GM20431 (cell line): ENCODE results near the gene CTDSPL.
"Not testable (repeated sequence)": the region's sequence is repeated elsewhere in the genome, so short reads cannot be mapped to it uniquely, and the experiment has no call there.

ENCODE experiments used
- in situ Hi-C: fragments of 300-500 bp; cut with MseI, MboI; formaldehyde crosslinking; loops from one replicate; pipeline ENCODE4 v1.15.0; 2020; ENCODE audit warnings: low sequenced_read_pairs; ENCODE audit not compliant: unreplicated experiment

Gene CTDSPL

GRCh38 chr3:37974121-37975083 lies 112.7 kb downstream of the CTDSPL start:
- in situ Hi-C loops: no loop called here

DNA sequence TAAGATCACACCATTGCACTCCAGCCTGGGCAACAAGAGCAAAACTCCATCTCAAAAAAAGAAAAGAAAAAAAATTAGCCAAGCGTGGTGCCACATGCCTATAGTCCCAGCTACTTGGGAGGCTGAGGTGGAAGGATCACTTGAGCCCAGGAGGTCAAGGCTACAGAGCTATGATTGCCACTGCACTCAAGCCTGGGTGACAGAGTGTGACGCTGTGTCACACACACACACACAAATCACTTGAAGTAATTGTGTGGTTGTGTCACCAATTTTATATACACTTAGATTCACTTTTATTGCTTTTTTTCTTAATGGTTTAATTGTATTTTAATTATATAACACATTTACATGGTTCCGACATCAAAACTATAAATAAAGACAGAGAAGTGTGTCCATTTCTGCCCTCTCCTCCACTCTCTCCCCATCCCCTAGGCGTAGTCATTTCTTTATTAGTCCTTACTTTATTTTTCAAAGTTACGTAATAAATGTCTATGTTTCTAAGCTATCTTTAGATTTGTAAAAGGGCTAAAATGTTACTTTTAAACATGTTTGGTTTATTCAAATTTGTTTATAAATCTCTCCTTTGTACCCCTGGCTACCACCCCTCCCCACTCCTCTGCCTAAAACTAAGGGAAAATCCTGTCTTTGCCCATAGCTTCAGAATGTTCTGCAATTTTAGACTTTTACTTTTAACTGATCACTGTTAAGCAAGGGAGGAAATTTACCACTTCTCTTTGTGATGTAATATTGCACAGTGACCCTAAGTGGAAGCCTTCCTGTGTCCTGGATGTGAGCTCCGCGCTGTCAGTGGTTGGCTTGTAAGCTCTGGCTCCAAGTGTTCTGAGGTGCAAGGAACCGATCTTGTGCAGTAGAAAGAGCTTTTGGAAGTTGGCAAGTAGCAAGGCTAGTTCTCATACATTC lies 118.1 kb downstream of the CTDSPL start:
- in situ Hi-C loops: no loop called here

DNA sequence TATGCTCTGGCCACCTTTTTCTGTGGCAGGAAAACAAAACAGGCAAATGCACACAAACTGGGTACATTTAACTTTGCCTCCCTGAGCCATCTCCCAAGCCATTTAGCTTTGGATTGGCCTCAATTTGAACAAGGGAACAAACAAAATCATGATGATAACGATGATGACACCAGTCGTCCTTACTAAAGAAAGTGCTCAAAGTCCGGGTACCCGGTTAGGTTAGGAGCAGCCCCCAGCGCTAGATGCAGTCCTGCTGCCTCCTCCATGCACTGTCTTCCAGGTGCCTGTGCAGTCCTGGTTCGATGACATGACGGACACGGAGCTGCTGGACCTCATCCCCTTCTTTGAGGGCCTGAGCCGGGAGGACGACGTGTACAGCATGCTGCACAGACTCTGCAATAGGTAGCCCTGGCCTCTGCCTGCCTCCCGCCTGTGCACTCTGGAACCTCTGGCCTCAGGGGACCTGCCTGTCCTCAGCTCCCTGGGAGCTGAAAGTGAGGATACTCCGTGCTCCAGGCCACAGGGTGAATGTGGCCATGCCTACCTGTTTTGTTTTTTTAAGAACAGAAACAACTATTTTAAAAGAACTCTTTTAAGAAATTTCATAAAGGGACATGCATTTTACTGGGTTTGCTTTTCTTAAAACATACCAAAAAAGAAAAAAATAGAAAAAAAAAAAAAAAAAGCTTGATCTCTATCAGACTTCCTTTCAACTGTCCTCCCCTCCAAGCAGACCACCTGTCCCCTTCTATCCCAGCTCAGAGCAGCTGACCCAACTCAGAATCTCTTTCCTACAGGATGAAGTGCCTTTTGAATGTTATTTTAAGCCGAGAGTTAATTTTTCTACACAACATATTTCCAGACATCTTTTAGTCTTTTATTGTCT lies 119.0 kb downstream of the CTDSPL start:
- in situ Hi-C loops: no loop called here

- in situ Hi-C loops: no loop called here
Observed at GRCh38 chr3:37981348-37981664, 119.6 kb downstream of the CTDSPL start.

DNA sequence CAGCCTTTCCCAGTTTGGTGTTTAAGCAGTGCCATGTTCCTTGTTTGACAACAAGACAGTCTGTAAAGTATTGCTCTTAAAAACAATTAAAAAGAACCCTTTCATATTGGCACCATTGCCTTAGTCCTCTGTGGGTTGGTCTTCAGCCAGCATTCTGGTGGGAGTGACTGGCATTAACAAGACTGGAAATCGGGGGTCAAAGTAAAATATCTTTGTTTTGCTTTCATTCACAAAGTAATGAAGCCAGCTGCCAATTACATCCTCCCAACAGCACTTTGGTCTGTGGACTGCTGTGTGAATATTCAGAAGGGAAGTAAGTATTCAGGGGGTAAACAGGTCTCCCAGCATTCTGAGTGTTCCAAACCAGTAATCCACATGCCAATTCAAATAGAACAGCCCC lies 120.7 kb downstream of the CTDSPL start:
- in situ Hi-C loops: no loop called here

DNA sequence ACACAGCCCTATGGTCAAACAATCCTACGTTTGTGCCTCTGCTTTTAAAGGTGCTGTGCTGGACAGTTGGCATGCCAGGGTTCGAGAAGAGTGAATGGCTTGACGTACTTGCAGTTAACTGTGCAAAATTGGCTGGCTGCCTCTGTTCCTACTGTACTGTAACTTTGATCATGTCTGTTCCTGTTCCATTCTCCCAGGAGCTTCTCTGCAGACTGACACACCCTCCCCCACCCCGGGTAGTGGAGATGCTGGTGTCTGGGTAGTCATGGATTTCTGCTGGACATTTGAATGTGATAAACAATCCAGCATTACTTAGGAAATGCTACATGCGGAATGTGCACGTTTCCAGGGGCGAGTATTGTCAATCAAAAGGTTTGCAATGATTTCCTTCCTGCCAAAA lies 122.4 kb downstream of the CTDSPL start:
- in situ Hi-C loops: no loop called here

DNA sequence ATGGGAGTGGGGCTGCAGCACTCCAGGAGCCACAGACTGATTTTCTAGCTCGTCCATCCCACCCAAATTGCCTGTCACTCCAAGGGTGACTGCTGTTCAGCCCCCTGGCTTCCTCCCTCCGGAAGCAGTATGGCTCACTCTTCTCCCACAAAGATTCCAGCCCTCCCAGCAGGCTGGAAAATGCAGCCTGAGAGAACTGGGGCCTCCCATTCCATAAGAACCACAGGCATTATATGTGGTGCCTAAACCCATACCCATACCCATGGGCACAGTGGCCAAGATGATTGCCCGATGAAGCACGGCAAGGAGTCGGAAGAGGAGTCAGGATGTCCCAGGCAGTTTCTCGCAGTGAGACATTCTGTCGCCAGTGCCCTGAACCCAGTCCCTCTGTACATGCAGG lies 122.9 kb downstream of the CTDSPL start:
- in situ Hi-C loops: no loop called here

DNA sequence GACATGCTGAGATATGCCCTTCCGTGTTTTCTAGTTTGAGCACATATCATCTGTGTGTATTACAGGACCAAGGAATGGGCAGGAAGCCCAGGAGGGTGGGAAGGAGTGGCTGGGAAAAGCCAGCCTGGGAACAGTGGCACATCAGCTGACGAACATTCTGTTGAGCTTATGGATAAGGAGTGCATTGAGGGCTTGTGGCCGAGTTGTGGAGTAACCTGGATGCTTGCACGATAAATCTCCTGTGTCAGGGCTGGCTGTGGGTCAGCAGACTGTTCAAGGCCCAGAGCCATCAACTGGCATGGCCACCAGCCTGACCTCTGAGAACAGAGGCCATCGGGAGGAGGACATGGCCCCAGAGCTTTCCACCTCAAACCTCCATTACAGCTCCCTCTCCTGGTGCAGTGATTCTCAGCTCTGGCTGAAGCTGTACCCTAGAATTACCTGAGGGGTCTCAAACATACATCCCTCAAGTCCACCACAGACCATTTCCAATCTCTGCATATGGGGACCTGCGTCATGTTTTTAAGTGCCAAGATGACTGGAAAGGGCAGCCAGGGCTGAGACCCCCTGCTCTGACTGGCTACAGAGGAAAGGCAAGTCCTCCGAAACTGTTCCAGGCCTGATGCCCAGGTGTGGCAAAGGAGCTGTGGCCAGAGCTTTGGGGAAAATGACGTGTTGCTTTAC lies 124.1 kb downstream of the CTDSPL start:
- in situ Hi-C loops: no loop called here

DNA sequence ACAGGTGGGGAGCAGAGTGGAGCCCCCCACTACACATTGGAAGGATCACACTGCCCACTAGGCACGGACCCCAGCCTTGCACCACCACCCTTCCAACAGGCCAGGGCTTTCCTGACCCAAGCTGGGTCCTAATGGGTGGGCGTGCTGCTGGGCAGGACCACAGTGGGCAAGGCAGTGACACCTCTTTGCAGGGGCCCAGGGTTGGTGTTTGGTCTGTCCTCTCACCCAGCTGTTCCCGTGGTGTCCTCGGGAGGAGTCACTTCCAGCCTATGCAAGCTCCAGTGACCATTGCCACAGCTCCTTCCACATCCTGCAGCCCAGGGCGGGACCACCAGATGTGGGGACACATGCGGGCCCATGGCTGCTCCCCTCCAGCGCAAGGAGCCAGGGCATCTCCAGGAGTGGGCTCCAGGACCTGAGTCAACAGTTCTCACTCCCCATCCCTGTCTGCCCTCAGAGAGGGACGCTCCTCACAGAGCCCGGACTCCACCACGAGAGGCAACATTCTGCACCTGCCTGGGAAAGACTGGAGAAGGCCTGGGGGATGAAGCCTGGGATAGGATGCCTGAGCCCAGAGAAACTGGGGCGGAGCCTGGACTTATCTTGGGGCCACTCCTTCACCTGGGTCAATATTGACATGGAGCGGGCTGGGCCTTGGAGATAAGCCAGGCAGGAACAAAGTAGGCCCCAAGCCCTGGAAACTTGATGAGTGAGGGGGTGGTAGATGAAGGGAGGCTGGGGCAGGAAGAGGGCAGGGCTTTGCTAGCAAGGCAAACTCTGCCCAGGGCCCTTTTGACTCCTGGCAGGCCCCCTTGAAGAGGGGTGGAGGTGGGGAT lies 125.0 kb downstream of the CTDSPL start:
- in situ Hi-C loops: no loop called here

DNA sequence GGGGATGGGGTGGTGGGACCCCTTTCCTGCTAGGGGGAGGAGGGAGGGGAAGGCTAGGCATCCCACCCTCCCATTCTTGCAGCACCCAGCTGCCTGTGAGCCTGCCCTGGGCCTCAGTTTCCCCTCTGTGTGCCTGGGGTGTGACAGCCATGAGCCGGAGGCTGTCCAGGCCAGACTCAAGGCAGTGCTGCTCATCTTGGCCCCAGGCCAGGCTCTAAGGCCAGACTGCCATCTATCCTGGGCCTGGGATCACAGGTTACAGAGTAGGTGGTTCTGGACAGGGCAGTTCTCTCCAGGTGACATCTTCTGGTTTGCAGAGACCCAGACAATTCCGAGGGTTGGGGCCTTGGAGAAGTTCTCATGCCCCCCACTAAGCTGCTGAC lies 125.6 kb downstream of the CTDSPL start:
- in situ Hi-C loops: no loop called here

DNA sequence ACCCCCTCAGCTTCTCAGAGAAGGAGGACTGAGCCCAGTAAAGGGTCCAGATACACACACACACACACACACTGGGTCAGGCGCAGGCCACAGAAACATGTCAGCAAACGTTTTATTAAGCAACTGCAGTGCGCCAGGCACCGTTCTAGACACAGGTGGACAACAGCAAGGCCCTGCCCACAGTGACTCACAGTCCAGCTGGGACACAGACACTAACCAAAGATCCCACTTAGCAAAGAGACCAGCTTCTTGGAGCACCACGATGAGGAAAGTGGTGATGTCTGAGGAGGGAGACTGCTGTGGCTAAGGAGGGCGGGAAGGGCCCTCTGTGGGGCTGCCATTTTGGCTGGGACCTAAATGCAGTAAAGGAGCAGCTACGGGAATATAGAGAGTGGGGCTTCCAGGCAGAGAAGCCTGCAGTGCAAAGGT lies 126.1 kb downstream of the CTDSPL start:
- in situ Hi-C loops: no loop called here

DNA sequence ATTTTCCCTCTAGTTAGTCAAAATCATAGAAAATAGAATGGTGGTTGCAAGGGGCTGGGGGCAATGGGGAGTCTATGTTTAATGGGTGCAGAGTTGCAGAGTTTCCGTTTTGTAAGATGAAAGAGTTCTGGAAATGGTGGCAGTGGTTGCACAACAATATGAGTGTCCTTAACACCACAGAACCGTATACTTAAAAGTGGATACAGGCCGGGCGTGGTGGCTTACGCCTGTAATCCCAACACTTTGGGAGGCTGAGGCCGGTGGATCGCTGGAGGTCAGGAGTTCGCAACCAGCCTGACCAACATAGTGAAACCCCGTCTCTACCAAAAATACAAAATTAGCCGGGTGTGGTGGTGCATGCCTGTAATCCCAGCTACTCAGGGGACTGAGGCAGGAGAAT lies 126.7 kb downstream of the CTDSPL start:
- in situ Hi-C loops: not testable (repeated sequence)

- in situ Hi-C loops: no loop called here
Observed at GRCh38 chr3:37988931-37989525, 127.3 kb downstream of the CTDSPL start.

DNA sequence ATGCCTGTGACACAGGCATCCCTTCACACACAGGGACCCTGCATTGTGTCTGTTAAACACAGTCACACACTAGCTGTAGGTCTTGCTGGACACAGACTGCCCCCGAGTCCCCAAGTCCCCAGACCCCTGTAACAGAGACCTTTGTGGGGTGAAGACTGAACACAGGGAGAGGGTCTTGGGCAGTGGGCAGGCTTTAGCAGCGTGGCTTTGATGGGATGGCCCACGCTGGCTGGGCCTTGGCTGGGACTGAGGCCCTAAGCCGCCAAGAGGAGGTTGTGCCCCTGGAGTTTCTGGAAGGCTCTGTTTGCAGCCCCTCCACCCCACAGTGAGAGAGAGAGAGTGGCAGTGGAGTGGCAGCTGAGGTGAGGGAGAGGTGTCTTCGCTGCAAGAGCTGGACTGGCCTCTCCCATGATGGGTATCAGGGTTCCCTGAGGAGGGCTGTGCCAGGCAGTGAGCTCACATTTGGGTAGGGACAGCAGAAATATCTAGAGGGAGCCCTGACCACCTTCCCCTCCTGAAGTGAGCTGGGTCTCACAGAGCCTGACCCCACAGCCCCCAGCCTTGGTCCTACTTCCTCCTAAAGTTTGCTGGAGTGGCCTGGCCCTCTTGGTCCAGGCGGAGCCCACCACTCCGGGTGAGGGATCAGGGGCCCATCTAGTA lies 128.3 kb downstream of the CTDSPL start:
- in situ Hi-C loops: no loop called here

GRCh38 chr3:37990527-37990926 lies 128.8 kb downstream of the CTDSPL start, which contains the start of gene VILL:
VILL (plus strand) TSS chr3:37990786; CDS start chr3:37993673, 2,887 bp downstream.
- in situ Hi-C loops: no loop called here

DNA sequence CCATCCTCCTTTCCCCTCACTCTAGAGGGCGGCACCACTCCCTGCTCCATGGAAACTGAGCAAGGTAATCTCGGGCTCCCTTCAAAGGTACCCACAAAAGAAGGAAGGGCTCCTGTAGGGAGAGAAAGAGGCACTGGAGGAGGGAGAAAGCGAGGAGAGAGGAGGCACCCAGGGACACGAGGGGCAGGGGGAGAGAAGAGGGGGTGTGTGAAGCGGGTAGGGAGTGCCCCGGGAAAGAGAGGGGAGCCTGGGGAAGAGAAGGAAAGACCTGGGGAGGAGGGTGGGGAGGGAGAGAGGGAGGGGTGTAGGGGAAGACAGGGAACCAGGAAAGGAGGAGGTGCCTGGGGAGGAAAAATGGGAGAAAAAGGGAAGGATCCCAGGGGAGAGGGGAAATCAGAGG lies 129.4 kb downstream of the CTDSPL start:
- in situ Hi-C loops: no loop called here

GRCh38 chr3:37991823-37992222 lies 130.1 kb downstream of the CTDSPL start:
- in situ Hi-C loops: no loop called here
